GM23248 (cell line): ENCODE data around the gene INSIG2.

Source experiments
- EZH2 ChIP-seq: fragments of 200-600 bp; sonication (generic); IDR thresholded peaks from 2 replicates; pipeline ENCODE4 v1.6.1; 2018; ENCODE audit warnings: antibody characterized with exemption, mild to moderate bottlenecking; ENCODE audit not compliant: insufficient read depth, poor library complexity, severe bottlenecking
- EZH2phosphoT487 ChIP-seq: fragments of 200-600 bp; sonication (generic); IDR thresholded peaks from 2 replicates; pipeline ENCODE4 v1.6.1; 2018; ENCODE audit warnings: antibody characterized with exemption, moderate library complexity, mild to moderate bottlenecking, low read depth; ENCODE audit not compliant: insufficient read depth

- TF ChIP-seq EZH2phosphoT487 (no peak), EZH2 (no peak)
Observed at GRCh38 chr2:118077636-118078247, 10.5 kb upstream of the INSIG2 start.
